Liver (tissue), 9 donors: Measurements from ENCODE around the gene SLC35F4. TPM values are rescaled to one million over a fixed set of nuclear protein-coding genes. Genes with fewer than 3 reads are reported as not detected.

ENCODE experiments used
- DNase-seq: peaks from one replicate; pipeline ENCODE4 v3.0.0-alpha.2; 2017; ENCODE audit warnings: low spot score
- H3K27ac ChIP-seq, 2 donors: one replicate each; pipeline ENCODE4 v1.7.0; 2013; ENCODE audit warnings: inconsistent platforms in 2 of 2, low read length in 2 of 2, control low read depth in 1 of 2, low read depth in 1 of 2, mild to moderate bottlenecking in 1 of 2
- H3K27me3 ChIP-seq, 4 donors: one replicate each; pipeline versions ENCODE4 v1.6.1 to v1.7.0; 2013; ENCODE audit warnings: low read length in 3 of 4, inconsistent platforms in 1 of 4, mild to moderate bottlenecking in 1 of 4, moderate library complexity in 1 of 4; ENCODE audit not compliant: control insufficient read depth in 4 of 4, insufficient read depth in 4 of 4
- H3K36me3 ChIP-seq, 4 donors: one replicate each; pipeline versions ENCODE4 v1.6.1 to v1.7.0; 2013; ENCODE audit warnings: low read length in 3 of 4, mild to moderate bottlenecking in 3 of 4, low read depth in 1 of 4, moderate library complexity in 1 of 4; ENCODE audit not compliant: control insufficient read depth in 4 of 4, insufficient read depth in 3 of 4
- H3K4me1 ChIP-seq, 4 donors: one replicate each; pipeline versions ENCODE4 v1.6.1 to v1.7.0; 2013; ENCODE audit warnings: low read length in 3 of 4, mild to moderate bottlenecking in 3 of 4, moderate library complexity in 1 of 4; ENCODE audit not compliant: control insufficient read depth in 4 of 4, insufficient read depth in 4 of 4
- H3K4me3 ChIP-seq, 3 donors: one replicate each; pipeline versions ENCODE4 v1.6.1 to v1.7.0; 2013; ENCODE audit warnings: low read length in 3 of 3, control low read depth in 1 of 3, low read depth in 1 of 3, mild to moderate bottlenecking in 1 of 3
- H3K9ac ChIP-seq, 2 donors: one replicate each; pipeline ENCODE4 v1.7.0; 2013; ENCODE audit warnings: low read length in 2 of 2, mild to moderate bottlenecking in 2 of 2, moderate library complexity in 2 of 2, control low read depth in 1 of 2, low read depth in 1 of 2
- H3K9me3 ChIP-seq, 4 donors: one replicate each; pipeline versions ENCODE4 v1.6.1 to v1.7.0; 2013; ENCODE audit warnings: low read length in 3 of 4; ENCODE audit not compliant: control insufficient read depth in 4 of 4
- EGR1 ChIP-seq, 2 donors: IDR thresholded peaks; 2 replicates each; pipeline ENCODE4 v1.6.1; 2016 to 2018; ENCODE audit warnings: antibody characterized with exemption in 2 of 2, low read depth in 2 of 2
- FOXA1 ChIP-seq: IDR thresholded peaks from 2 replicates; pipeline ENCODE4 v1.6.1; 2016; ENCODE audit warnings: antibody characterized with exemption
- FOXA2 ChIP-seq: IDR thresholded peaks from 2 replicates; pipeline ENCODE4 v1.6.1; 2016; ENCODE audit warnings: antibody characterized with exemption
- GABPA ChIP-seq, 2 donors: IDR thresholded peaks in 1 of 2; conservative IDR thresholded peaks in 1 of 2; 2 replicates each; pipeline ENCODE4 v1.6.1; 2016; ENCODE audit warnings: antibody characterized with exemption in 2 of 2, mild to moderate bottlenecking in 1 of 2, moderate library complexity in 1 of 2
- HNF4A ChIP-seq, 2 donors: conservative IDR thresholded peaks; 2 replicates each; pipeline ENCODE4 v1.6.1; 2016; ENCODE audit warnings: antibody characterized with exemption in 2 of 2, mild to moderate bottlenecking in 2 of 2
- HNF4G ChIP-seq: IDR thresholded peaks from 2 replicates; pipeline ENCODE4 v1.6.1; 2016; ENCODE audit warnings: antibody characterized with exemption
- JUND ChIP-seq, 2 donors: IDR thresholded peaks; 2 replicates each; pipeline ENCODE4 v1.6.1; 2016; ENCODE audit warnings: antibody characterized with exemption in 2 of 2
- NR2F2 ChIP-seq: IDR thresholded peaks from 2 replicates; pipeline ENCODE4 v1.6.1; 2016; ENCODE audit warnings: antibody characterized with exemption
- RXRA ChIP-seq, 2 donors: IDR thresholded peaks; 2 replicates each; pipeline ENCODE4 v1.6.1; 2017 to 2018; ENCODE audit warnings: antibody characterized with exemption in 2 of 2, mild to moderate bottlenecking in 1 of 2
- TAF1 ChIP-seq: conservative IDR thresholded peaks from 2 replicates; pipeline ENCODE4 v1.6.1; 2016; ENCODE audit warnings: antibody characterized with exemption, mild to moderate bottlenecking
- YY1 ChIP-seq: IDR thresholded peaks from 2 replicates; pipeline ENCODE4 v1.6.1; 2016; ENCODE audit warnings: antibody characterized with exemption, mild to moderate bottlenecking
- ZBTB33 ChIP-seq: IDR thresholded peaks from 2 replicates; pipeline ENCODE4 v1.6.1; 2016; ENCODE audit warnings: antibody characterized with exemption
- WGBS: extraction: QIAGEN DNeasy Blood & Tissue Kit; methylation state at CpG from one replicate; pipeline ENCODE4 v1.1.7; 2013; 5-methylcytosine and 5-hydroxymethylcytosine counted together
- polyA plus RNA-seq, 2 donors: library from polyadenylated mRNA; stranded (reverse) in 1 of 2; unstranded in 1 of 2; fragments of 200-250 nt in 1 of 2; fragments of >200 nt in 1 of 2; fragmentation: Nextera tagmentation in 1 of 2; extraction: Ambion mirVana in 1 of 2; gene quantifications; one replicate each; pipeline versions ENCODE4 v1.2.1 to v1.2.3, GENCODE V29; 2013 to 2015
- total RNA-seq, 2 donors: library from RNA; depleted of rRNA; stranded (reverse); fragments of >200 nt; gene quantifications; one replicate each; pipeline ENCODE4 v1.2.3, GENCODE V29; 2014
- TF ChIP-seq, protein P1 (sequence below): IDR thresholded peaks from 2 replicates; pipeline ENCODE4 v1.6.1; 2016; ENCODE audit warnings: antibody characterized with exemption, mild to moderate bottlenecking
- TF ChIP-seq, protein P2 (sequence below): IDR thresholded peaks from 2 replicates; pipeline ENCODE4 v1.6.1; 2016; ENCODE audit warnings: antibody characterized with exemption
- TF ChIP-seq, protein P3 (sequence below): fragments of 150-350 bp; IDR thresholded peaks from 2 replicates; pipeline ENCODE4 v1.5.1; 2017; ENCODE audit warnings: improper control_type of control experiment, low read depth, low read length; ENCODE audit not compliant: missing input control
- TF ChIP-seq, protein P4 (sequence below): IDR thresholded peaks from 2 replicates; pipeline ENCODE4 v1.6.1; 2016; ENCODE audit warnings: antibody characterized with exemption
- donor health status: healthy.
- donor health status: healthy.
- donor health status: healthy.
- donor health status: healthy.
- donor health status: healthy.

Gene SLC35F4
- total and polyA plus RNA-seq, 4 donors = not detected

DNA sequence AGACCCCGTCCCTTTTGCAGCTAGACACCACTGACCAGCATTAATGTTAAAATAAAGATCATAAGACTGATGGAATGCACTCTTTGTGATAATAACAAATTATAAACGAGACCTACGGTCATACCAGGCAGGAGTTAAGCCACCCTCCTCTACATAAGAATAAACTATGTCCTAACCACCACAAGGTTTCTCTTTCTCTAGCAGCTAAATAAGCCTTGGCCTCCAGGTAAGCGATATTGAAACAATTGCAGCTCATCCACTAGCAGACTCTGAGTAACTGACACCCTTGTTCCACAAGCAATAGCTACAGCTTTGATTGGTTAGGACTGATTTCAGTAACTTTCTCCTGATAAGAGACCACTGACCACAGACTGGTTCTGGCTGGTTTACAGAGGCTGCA lies 228.0 kb downstream of the SLC35F4 start (continued):
- TF ChIP-seq FOXA1 = no peak
- TF ChIP-seq ZBTB33 = no peak
- TF ChIP-seq YY1 = no peak
- no peak for TF ChIP-seq FOXA2
- no peak for TF ChIP-seq HNF4G
- no peak for TF ChIP-seq NR2F2

DNA sequence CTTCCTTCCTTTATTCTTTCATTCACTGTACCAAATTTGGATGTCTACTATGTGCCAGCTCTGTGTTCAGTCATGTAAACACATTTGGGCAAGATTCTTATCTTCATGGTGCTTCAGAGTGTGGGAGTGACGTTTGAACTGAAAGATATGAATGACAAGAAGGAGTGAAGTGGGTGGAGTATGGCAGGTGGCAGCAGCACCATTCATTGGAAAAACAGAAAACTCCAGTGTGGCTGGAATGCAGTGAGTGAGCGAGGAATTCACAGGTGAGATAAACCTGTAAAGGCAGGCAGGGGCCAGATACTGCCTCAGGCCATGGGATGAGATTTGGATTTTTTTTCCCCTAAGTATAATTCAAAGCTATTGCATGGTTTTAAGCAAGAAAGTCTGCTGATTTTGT lies 231.6 kb downstream of the SLC35F4 start:
- 52% methylated on average over 2 of the region's 2 CpGs for WGBS

GRCh38 chr14:57632649-57633048 lies 233.2 kb downstream of the SLC35F4 start:
- Histone ChIP-seq H3K27ac (no peak overlapping the region), H3K9me3 (no peaks in the 10 kb centered on the region), H3K9ac (no peak overlapping the region), H3K36me3 (no peaks in the 10 kb centered on the region), H3K4me3 (no peak overlapping the region), H3K27me3 (no peaks in the 10 kb centered on the region), H3K4me1 (no peaks in the 10 kb centered on the region)
- DNase-seq = no peak
- TF ChIP-seq, protein P1, sequence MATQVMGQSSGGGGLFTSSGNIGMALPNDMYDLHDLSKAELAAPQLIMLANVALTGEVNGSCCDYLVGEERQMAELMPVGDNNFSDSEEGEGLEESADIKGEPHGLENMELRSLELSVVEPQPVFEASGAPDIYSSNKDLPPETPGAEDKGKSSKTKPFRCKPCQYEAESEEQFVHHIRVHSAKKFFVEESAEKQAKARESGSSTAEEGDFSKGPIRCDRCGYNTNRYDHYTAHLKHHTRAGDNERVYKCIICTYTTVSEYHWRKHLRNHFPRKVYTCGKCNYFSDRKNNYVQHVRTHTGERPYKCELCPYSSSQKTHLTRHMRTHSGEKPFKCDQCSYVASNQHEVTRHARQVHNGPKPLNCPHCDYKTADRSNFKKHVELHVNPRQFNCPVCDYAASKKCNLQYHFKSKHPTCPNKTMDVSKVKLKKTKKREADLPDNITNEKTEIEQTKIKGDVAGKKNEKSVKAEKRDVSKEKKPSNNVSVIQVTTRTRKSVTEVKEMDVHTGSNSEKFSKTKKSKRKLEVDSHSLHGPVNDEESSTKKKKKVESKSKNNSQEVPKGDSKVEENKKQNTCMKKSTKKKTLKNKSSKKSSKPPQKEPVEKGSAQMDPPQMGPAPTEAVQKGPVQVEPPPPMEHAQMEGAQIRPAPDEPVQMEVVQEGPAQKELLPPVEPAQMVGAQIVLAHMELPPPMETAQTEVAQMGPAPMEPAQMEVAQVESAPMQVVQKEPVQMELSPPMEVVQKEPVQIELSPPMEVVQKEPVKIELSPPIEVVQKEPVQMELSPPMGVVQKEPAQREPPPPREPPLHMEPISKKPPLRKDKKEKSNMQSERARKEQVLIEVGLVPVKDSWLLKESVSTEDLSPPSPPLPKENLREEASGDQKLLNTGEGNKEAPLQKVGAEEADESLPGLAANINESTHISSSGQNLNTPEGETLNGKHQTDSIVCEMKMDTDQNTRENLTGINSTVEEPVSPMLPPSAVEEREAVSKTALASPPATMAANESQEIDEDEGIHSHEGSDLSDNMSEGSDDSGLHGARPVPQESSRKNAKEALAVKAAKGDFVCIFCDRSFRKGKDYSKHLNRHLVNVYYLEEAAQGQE = no peak
- TF ChIP-seq FOXA1 (no peak), HNF4A (conservative IDR thresholded peaks at IDR 0.05) (no peak), RXRA (IDR thresholded peaks at IDR 0.05) (no peak), ZBTB33 (no peak), GABPA (IDR thresholded peaks at IDR 0.05 in 1 of 2, conservative IDR thresholded peaks at IDR 0.05 in 1 of 2) (no peak), FOXA2 (no peak), EGR1 (IDR thresholded peaks at IDR 0.05; ENCODE audit: low read depth in 2 of 2) (no peak), NR2F2 (no peak), JUND (IDR thresholded peaks at IDR 0.05) (no peak), YY1 (no peak), TAF1 (no peak), HNF4G (no peak)
- TF ChIP-seq, protein P2, sequence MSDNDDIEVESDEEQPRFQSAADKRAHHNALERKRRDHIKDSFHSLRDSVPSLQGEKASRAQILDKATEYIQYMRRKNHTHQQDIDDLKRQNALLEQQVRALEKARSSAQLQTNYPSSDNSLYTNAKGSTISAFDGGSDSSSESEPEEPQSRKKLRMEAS = no peak
- TF ChIP-seq, protein P3, sequence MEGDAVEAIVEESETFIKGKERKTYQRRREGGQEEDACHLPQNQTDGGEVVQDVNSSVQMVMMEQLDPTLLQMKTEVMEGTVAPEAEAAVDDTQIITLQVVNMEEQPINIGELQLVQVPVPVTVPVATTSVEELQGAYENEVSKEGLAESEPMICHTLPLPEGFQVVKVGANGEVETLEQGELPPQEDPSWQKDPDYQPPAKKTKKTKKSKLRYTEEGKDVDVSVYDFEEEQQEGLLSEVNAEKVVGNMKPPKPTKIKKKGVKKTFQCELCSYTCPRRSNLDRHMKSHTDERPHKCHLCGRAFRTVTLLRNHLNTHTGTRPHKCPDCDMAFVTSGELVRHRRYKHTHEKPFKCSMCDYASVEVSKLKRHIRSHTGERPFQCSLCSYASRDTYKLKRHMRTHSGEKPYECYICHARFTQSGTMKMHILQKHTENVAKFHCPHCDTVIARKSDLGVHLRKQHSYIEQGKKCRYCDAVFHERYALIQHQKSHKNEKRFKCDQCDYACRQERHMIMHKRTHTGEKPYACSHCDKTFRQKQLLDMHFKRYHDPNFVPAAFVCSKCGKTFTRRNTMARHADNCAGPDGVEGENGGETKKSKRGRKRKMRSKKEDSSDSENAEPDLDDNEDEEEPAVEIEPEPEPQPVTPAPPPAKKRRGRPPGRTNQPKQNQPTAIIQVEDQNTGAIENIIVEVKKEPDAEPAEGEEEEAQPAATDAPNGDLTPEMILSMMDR = no peak
- TF ChIP-seq, protein P4, sequence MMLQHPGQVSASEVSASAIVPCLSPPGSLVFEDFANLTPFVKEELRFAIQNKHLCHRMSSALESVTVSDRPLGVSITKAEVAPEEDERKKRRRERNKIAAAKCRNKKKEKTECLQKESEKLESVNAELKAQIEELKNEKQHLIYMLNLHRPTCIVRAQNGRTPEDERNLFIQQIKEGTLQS = no peak
- 59% methylated on average over 2 of the region's 2 CpGs for WGBS

More for the DNA sequence above, 231.6 kb downstream of the SLC35F4 start:
- Histone ChIP-seq H3K4me1 (no peaks in the 10 kb centered on the region), H3K27ac (no peak overlapping the region), H3K4me3 (no peak overlapping the region), H3K36me3 (no peaks in the 10 kb centered on the region), H3K27me3 (no peaks in the 10 kb centered on the region), H3K9me3 (no peaks in the 10 kb centered on the region), H3K9ac (no peak overlapping the region)
- TF ChIP-seq ZBTB33 = no peak
- TF ChIP-seq RXRA (IDR thresholded peaks at IDR 0.05) = no peak
- DNase-seq = no peak
